GM12865 (cell line): ENCODE measurements around the gene DRD3.
A peak's percentile ranks its signal among the peaks of the same experiment; 100 is the strongest.

Experiments used
- DNase-seq: peaks from one replicate; pipeline ENCODE4 v3.0.0; 2010; ENCODE audit warnings: low read depth
- H3K4me3 ChIP-seq: 2 replicates; pipeline ENCODE4 v1.5.1; 2011; ENCODE audit warnings: mild to moderate bottlenecking, low read depth, low read length, control low read depth
- CTCF ChIP-seq: IDR thresholded peaks from 2 replicates; pipeline ENCODE4 v1.5.1; 2011; ENCODE audit warnings: low read length, control low read depth, low read depth, inconsistent platforms; ENCODE audit not compliant: insufficient read depth; ENCODE audit errors: missing control alignments

Gene DRD3

GRCh38 chr3:114219741-114220140 is 40.9 kb upstream of the DRD3 start:
- DNase-seq = no peak
- TF ChIP-seq CTCF = no peak
- no peak overlapping the region for H3K4me3 ChIP-seq

GRCh38 chr3:114218578-114219185 is 39.8 kb upstream of the DRD3 start:
- DNase-seq = no peak
- no peak overlapping the region for H3K4me3 ChIP-seq
- TF ChIP-seq CTCF = no peak

- TF ChIP-seq CTCF = no peak
- no peak for DNase-seq
- no peak overlapping the region for H3K4me3 ChIP-seq
These were observed 39.2 kb upstream of the DRD3 start for GRCh38 chr3:114218006-114218405.

GRCh38 chr3:114217266-114217665 is 38.4 kb upstream of the DRD3 start:
- no peak for TF ChIP-seq CTCF
- DNase-seq = no peak
- H3K4me3 ChIP-seq = no peak overlapping the region

- H3K4me3 ChIP-seq = no peak overlapping the region
- no peak for DNase-seq
- TF ChIP-seq CTCF = no peak
These were observed 37.5 kb upstream of the DRD3 start for GRCh38 chr3:114216186-114216970.

GRCh38 chr3:114214542-114215341 is 35.9 kb upstream of the DRD3 start:
- DNase-seq = peak; percentile 57
- TF ChIP-seq CTCF = no peak
- peak overlapping the region; percentile 60 for H3K4me3 ChIP-seq
